ENCODE measurements around the gene KDM8.
"Not testable (repeated sequence)": the region's sequence is repeated elsewhere in the genome, so short reads cannot be mapped to it uniquely, and the experiment has no call there.

KDM8 gene

DNA sequence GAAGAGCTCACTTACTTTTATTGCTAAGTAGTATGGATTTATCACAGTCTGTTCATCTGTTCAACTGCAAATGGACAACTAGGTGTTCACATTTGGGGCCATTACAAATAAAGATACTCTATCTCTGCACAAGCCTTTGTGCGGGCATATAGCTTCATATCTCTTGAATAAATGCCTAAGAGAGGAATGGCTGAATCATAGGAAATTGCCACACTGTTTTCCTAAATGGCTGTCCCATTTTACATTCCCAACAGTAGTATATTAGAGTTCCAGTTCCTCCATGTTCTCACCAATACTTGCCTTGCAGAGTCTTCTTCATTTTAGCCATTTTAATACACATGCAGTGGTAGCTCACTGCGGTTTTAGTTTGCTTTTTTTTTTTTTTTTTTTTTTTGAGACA lies 44.7 kb downstream of the KDM8 start:
- no peak for ATAC-seq

DNA sequence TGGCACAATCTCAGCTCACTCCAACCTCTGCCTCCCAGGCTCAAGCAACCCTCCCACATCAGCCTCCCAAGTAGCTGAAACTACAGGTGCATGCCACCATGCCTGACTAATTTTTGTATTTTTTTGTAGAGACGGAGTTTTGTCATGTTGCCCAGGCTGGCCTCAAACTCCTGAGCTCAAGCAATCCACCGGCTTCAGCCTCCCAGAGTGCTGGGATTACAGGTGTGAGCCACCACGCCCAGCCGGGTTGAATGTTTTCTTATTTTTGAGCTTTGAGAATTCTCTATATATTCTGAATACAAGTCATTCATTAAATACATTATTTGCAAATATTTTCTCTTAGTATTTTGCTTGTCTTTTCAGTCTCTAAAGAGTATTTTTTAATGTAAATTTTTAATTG lies 45.6 kb downstream of the KDM8 start:
- ATAC-seq = not testable (repeated sequence)

More for the DNA sequence above, 44.7 kb downstream of the KDM8 start:
- TF ChIP-seq ZFP3 (CRISPR knock-in tag; IDR thresholded peaks at IDR 0.05) (no peak), PPARA (CRISPR knock-in tag; IDR thresholded peaks at IDR 0.05; ENCODE audit: borderline replicate concordance) (no peak), ESRRG (CRISPR knock-in tag; IDR thresholded peaks at IDR 0.05) (no peak), ZNF565 (CRISPR knock-in tag; conservative IDR thresholded peaks at IDR 0.05; ENCODE audit: low read depth) (no peak), ZFP30 (CRISPR knock-in tag; IDR thresholded peaks at IDR 0.05) (no peak), ARNTL (CRISPR knock-in tag; IDR thresholded peaks at IDR 0.05; ENCODE audit: borderline replicate concordance, low read depth) (no peak), GLIS3 (CRISPR knock-in tag; IDR thresholded peaks at IDR 0.05) (no peak), SNAI2 (CRISPR knock-in tag; IDR thresholded peaks at IDR 0.05) (no peak), BACH2 (CRISPR knock-in tag; IDR thresholded peaks at IDR 0.05; ENCODE audit: borderline replicate concordance) (no peak), RARB (CRISPR knock-in tag; IDR thresholded peaks at IDR 0.05) (no peak), OSR1 (CRISPR knock-in tag; IDR thresholded peaks at IDR 0.05) (no peak), CSDC2 (CRISPR knock-in tag; IDR thresholded peaks at IDR 0.05) (no peak), ISL1 (CRISPR knock-in tag; IDR thresholded peaks at IDR 0.05) (no peak), ZNF8 (CRISPR knock-in tag; IDR thresholded peaks at IDR 0.05) (no peak), TOX (CRISPR knock-in tag; IDR thresholded peaks at IDR 0.05; ENCODE audit: borderline replicate concordance) (no peak)
- TF ChIP-seq, protein P1, sequence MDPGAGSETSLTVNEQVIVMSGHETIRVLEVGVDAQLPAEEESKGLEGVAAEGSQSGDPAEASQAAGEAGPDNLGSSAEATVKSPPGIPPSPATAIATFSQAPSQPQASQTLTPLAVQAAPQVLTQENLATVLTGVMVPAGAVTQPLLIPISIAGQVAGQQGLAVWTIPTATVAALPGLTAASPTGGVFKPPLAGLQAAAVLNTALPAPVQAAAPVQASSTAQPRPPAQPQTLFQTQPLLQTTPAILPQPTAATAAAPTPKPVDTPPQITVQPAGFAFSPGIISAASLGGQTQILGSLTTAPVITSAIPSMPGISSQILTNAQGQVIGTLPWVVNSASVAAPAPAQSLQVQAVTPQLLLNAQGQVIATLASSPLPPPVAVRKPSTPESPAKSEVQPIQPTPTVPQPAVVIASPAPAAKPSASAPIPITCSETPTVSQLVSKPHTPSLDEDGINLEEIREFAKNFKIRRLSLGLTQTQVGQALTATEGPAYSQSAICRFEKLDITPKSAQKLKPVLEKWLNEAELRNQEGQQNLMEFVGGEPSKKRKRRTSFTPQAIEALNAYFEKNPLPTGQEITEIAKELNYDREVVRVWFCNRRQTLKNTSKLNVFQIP (CRISPR knock-in tag; IDR thresholded peaks at IDR 0.05; ENCODE audit: borderline replicate concordance, low read depth) = no peak
- TF ChIP-seq, protein P2, sequence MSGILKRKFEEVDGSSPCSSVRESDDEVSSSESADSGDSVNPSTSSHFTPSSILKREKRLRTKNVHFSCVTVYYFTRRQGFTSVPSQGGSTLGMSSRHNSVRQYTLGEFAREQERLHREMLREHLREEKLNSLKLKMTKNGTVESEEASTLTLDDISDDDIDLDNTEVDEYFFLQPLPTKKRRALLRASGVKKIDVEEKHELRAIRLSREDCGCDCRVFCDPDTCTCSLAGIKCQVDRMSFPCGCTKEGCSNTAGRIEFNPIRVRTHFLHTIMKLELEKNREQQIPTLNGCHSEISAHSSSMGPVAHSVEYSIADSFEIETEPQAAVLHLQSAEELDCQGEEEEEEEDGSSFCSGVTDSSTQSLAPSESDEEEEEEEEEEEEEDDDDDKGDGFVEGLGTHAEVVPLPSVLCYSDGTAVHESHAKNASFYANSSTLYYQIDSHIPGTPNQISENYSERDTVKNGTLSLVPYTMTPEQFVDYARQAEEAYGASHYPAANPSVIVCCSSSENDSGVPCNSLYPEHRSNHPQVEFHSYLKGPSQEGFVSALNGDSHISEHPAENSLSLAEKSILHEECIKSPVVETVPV (CRISPR knock-in tag; IDR thresholded peaks at IDR 0.05) = no peak
- TF ChIP-seq, protein P3, sequence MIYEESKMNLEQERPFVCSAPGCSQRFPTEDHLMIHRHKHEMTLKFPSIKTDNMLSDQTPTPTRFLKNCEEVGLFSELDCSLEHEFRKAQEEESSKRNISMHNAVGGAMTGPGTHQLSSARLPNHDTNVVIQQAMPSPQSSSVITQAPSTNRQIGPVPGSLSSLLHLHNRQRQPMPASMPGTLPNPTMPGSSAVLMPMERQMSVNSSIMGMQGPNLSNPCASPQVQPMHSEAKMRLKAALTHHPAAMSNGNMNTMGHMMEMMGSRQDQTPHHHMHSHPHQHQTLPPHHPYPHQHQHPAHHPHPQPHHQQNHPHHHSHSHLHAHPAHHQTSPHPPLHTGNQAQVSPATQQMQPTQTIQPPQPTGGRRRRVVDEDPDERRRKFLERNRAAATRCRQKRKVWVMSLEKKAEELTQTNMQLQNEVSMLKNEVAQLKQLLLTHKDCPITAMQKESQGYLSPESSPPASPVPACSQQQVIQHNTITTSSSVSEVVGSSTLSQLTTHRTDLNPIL (CRISPR knock-in tag; IDR thresholded peaks at IDR 0.05; ENCODE audit: low read depth) = no peak
- TF ChIP-seq, protein P4, sequence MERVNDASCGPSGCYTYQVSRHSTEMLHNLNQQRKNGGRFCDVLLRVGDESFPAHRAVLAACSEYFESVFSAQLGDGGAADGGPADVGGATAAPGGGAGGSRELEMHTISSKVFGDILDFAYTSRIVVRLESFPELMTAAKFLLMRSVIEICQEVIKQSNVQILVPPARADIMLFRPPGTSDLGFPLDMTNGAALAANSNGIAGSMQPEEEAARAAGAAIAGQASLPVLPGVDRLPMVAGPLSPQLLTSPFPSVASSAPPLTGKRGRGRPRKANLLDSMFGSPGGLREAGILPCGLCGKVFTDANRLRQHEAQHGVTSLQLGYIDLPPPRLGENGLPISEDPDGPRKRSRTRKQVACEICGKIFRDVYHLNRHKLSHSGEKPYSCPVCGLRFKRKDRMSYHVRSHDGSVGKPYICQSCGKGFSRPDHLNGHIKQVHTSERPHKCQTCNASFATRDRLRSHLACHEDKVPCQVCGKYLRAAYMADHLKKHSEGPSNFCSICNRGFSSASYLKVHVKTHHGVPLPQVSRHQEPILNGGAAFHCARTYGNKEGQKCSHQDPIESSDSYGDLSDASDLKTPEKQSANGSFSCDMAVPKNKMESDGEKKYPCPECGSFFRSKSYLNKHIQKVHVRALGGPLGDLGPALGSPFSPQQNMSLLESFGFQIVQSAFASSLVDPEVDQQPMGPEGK (CRISPR knock-in tag; IDR thresholded peaks at IDR 0.05; ENCODE audit: borderline replicate concordance) = no peak
- TF ChIP-seq, protein P5, sequence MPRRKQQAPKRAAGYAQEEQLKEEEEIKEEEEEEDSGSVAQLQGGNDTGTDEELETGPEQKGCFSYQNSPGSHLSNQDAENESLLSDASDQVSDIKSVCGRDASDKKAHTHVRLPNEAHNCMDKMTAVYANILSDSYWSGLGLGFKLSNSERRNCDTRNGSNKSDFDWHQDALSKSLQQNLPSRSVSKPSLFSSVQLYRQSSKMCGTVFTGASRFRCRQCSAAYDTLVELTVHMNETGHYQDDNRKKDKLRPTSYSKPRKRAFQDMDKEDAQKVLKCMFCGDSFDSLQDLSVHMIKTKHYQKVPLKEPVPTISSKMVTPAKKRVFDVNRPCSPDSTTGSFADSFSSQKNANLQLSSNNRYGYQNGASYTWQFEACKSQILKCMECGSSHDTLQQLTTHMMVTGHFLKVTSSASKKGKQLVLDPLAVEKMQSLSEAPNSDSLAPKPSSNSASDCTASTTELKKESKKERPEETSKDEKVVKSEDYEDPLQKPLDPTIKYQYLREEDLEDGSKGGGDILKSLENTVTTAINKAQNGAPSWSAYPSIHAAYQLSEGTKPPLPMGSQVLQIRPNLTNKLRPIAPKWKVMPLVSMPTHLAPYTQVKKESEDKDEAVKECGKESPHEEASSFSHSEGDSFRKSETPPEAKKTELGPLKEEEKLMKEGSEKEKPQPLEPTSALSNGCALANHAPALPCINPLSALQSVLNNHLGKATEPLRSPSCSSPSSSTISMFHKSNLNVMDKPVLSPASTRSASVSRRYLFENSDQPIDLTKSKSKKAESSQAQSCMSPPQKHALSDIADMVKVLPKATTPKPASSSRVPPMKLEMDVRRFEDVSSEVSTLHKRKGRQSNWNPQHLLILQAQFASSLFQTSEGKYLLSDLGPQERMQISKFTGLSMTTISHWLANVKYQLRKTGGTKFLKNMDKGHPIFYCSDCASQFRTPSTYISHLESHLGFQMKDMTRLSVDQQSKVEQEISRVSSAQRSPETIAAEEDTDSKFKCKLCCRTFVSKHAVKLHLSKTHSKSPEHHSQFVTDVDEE (CRISPR knock-in tag; IDR thresholded peaks at IDR 0.05) = no peak

DNA sequence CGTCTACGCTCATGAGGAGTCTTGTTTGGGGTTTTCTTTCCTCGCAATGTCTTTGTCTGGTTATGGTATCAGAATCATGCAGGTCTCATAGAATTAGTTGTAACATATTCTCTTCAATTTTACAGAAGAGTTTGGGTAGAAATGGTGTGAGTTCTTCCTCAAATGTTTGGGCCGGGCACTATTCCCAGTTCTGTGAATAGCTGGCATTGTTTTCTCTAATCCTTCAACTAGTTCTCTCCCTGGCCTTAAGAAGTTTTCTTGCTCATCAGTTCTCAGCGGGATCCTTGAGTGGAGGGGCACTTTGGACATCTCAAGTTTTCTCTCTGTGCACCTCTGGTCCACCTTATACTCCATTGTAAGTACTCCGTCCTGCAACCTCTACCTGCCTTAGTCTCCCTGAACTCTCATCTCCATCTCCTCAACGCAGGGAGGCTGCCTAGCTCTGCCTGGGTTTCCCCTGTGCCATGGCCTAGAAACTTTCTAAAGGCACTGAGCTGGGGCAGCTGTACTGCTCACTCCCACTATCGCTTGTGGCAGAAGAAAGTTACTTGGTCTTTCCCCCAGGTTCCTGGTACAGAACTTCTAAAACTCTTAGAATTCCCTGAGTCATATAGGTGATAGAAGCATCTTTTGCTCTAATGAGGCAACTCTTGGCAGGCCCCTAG lies 48.3 kb downstream of the KDM8 start:
- ATAC-seq = no peak
- TF ChIP-seq, protein P2 (CRISPR knock-in tag; IDR thresholded peaks at IDR 0.05) = no peak
- TF ChIP-seq, protein P1 (CRISPR knock-in tag; IDR thresholded peaks at IDR 0.05; ENCODE audit: borderline replicate concordance, low read depth) = no peak
- TF ChIP-seq ZNF8 (CRISPR knock-in tag; IDR thresholded peaks at IDR 0.05) (no peak), ZC3H10 (CRISPR knock-in tag; IDR thresholded peaks at IDR 0.05) (no peak), RARB (CRISPR knock-in tag; IDR thresholded peaks at IDR 0.05) (no peak), TCF4 (CRISPR knock-in tag; IDR thresholded peaks at IDR 0.05; ENCODE audit: borderline replicate concordance) (no peak)

All from SK-N-SH treated with all-trans-retinoic acid at 6 μM for 48 hours (cell line).